Sigmoid colon (tissue), 7 donors: Measurements from ENCODE around the gene KIAA0513. TPM values are rescaled to one million over a fixed set of nuclear protein-coding genes. Genes with fewer than 3 reads are reported as not detected.

Source experiments
- DNase-seq: peaks from one replicate; pipeline ENCODE4 v3.0.0-alpha.2; 2019
- H3K27ac ChIP-seq, 4 donors: fragments of 200-600 bp; sonication (generic); one replicate each; pipeline ENCODE4 v1.5.1; 2016 to 2019; ENCODE audit warnings: mild to moderate bottlenecking in 1 of 4
- H3K27me3 ChIP-seq, 3 donors: fragments of 200-600 bp; sonication (generic); one replicate each; pipeline ENCODE4 v1.5.1; 2019; ENCODE audit warnings: mild to moderate bottlenecking in 1 of 3
- H3K36me3 ChIP-seq, 4 donors: fragments of 200-600 bp; sonication (generic); one replicate each; pipeline ENCODE4 v1.5.1; 2016 to 2019
- H3K4me1 ChIP-seq, 4 donors: fragments of 200-600 bp; sonication (generic); one replicate each; pipeline ENCODE4 v1.5.1; 2017 to 2019
- H3K4me3 ChIP-seq, 4 donors: fragments of 200-600 bp; sonication (generic); one replicate each; pipeline ENCODE4 v1.5.1; 2017 to 2019; ENCODE audit warnings: mild to moderate bottlenecking in 2 of 4, moderate library complexity in 1 of 4
- H3K9me3 ChIP-seq, 4 donors: fragments of 200-600 bp in 3 of 4; sonication (generic) in 3 of 4; one replicate each; pipeline versions ENCODE4 v1.5.1 to v1.6.1; 2013 to 2019
- EP300 ChIP-seq, 4 donors: sonication (generic); formaldehyde crosslinking; IDR thresholded peaks; one replicate each; pipeline ENCODE4 v1.6.1; 2017; ENCODE audit warnings: antibody characterized with exemption in 4 of 4
- POLR2A ChIP-seq, 2 donors: fragments of 450-650 bp; IDR thresholded peaks; one replicate each; pipeline ENCODE4 v1.6.1; 2016; ENCODE audit warnings: antibody characterized with exemption in 2 of 2, mild to moderate bottlenecking in 2 of 2, moderate library complexity in 2 of 2
- POLR2AphosphoS5 ChIP-seq, 4 donors: sonication (generic); formaldehyde crosslinking; IDR thresholded peaks; one replicate each; pipeline ENCODE4 v1.6.1; 2017; ENCODE audit warnings: antibody characterized with exemption in 4 of 4
- WGBS, 2 donors: extraction: QIAGEN DNeasy Blood & Tissue Kit; methylation state at CpG; one replicate each; pipeline ENCODE4 v1.1.7; 2013; 5-methylcytosine and 5-hydroxymethylcytosine counted together
- intact Hi-C: fragments of 100-400 bp; cut with DNase I; formaldehyde crosslinking; loops from one replicate; pipeline ENCODE4 v1.15.1; 2023
- polyA plus RNA-seq, 3 donors: library from polyadenylated mRNA; stranded (reverse); fragments of 200-250 nt; gene quantifications; one replicate each; pipeline ENCODE4 v1.2.3, GENCODE V29; 2013
- total RNA-seq, 4 donors: library from RNA; depleted of rRNA; stranded (reverse); fragments of >200 nt; gene quantifications; one replicate each; pipeline ENCODE4 v1.1.0, GENCODE V29; 2016
- TF ChIP-seq, protein P1 (sequence below), 4 experiments: fragments of 450-650 bp in 3 of 4; fragments of 200-600 bp in 1 of 4; IDR thresholded peaks; one replicate each; pipeline ENCODE4 v1.5.1; 2016 to 2019; ENCODE audit warnings: antibody characterized with exemption in 4 of 4, mild to moderate bottlenecking in 3 of 4, moderate library complexity in 2 of 4
- donor health status: healthy with polysubstance abuse.
- donor health status: Bipolar disorder and iron deficiency.
- donor health status: healthy.

The KIAA0513 gene
- total and polyA plus RNA-seq, 7 donors: 8.4 to 40.2 (median 18.6) TPM

DNA sequence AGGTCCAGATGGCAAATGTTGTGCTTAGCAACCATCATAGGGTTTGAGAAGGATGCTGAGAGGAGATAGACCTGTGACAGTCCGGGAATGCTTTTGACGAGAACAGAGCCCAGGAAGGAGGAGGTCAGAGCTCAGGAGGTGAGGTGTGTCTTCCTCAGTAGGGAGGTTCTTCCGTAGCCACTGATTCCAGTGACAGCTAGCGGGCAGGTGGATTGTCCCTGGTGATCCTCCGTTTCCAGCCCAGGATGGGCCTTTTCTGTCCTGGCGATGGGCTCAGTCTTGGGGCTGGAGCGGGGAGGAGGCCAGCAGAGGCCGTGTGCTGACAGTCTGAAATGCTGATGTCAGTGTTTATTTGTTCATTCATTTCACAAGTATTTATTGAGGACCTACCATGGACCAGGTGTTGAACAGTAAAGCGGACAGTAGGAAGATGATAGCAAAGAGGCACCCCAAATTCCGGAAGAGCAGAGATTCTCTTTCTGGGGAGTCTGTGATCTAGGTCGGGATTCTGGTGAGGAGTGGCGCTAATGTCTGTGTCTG lies 38.8 kb downstream of the KIAA0513 start:
- Histone ChIP-seq H3K4me1 (peaks cover 0 to 7% (median 0%) of the 10 kb centered on the region in 4 donors), H3K36me3 (peaks cover 0 to 47% (median 28%) of the 10 kb centered on the region in 4 donors), H3K27me3 (no peaks in the 10 kb centered on the region), H3K4me3 (no peak overlapping the region), H3K27ac (no peak overlapping the region), H3K9me3 (no peaks in the 10 kb centered on the region)
- TF ChIP-seq, protein P1, sequence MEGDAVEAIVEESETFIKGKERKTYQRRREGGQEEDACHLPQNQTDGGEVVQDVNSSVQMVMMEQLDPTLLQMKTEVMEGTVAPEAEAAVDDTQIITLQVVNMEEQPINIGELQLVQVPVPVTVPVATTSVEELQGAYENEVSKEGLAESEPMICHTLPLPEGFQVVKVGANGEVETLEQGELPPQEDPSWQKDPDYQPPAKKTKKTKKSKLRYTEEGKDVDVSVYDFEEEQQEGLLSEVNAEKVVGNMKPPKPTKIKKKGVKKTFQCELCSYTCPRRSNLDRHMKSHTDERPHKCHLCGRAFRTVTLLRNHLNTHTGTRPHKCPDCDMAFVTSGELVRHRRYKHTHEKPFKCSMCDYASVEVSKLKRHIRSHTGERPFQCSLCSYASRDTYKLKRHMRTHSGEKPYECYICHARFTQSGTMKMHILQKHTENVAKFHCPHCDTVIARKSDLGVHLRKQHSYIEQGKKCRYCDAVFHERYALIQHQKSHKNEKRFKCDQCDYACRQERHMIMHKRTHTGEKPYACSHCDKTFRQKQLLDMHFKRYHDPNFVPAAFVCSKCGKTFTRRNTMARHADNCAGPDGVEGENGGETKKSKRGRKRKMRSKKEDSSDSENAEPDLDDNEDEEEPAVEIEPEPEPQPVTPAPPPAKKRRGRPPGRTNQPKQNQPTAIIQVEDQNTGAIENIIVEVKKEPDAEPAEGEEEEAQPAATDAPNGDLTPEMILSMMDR (IDR thresholded peaks at IDR 0.05): no peak
- TF ChIP-seq POLR2AphosphoS5 (IDR thresholded peaks at IDR 0.05) (no peak), POLR2A (IDR thresholded peaks at IDR 0.05) (no peak), EP300 (IDR thresholded peaks at IDR 0.05) (no peak)
- DNase-seq: no peak
- 89 to 92% methylated on average over 12 of the region's 12 CpGs for WGBS, 2 donors
- intact Hi-C loops: no loop called here

DNA sequence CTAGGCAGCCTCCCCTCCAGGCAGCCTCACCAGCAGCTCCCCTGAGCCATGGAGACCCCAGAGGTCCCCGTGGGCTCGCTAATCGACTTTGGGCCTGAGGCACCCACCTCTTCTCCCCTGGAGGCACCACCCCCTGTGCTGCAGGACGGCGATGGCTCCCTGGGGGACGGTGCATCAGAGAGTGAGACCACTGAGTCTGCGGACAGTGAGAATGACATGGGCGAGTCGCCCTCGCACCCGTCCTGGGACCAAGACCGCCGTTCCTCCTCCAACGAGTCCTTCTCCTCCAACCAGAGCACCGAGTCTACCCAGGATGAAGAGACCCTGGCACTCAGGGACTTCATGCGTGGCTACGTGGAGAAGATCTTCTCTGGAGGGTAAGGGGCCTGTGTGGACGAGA lies 39.4 kb downstream of the KIAA0513 start:
- no peaks in the 10 kb centered on the region for H3K27me3 ChIP-seq
- H3K4me3 ChIP-seq: no peak overlapping the region
- intact Hi-C loops: no loop called here
- no peak overlapping the region for H3K27ac ChIP-seq
- DNase-seq: no peak
- no peaks in the 10 kb centered on the region for H3K9me3 ChIP-seq
- 96% methylated on average over 18 of the region's 18 CpGs for whole genome bisulfite sequencing, 2 donors
- peaks cover 0 to 52% (median 29%) of the 10 kb centered on the region in 4 donors for H3K36me3 ChIP-seq
- TF ChIP-seq EP300 (IDR thresholded peaks at IDR 0.05): no peak
- no peak for TF ChIP-seq POLR2AphosphoS5 (IDR thresholded peaks at IDR 0.05)
- TF ChIP-seq, protein P1 (IDR thresholded peaks at IDR 0.05): no peak
- no peak for TF ChIP-seq POLR2A (IDR thresholded peaks at IDR 0.05)
- H3K4me1 ChIP-seq: peaks cover 0 to 6% (median 0%) of the 10 kb centered on the region in 4 donors

DNA sequence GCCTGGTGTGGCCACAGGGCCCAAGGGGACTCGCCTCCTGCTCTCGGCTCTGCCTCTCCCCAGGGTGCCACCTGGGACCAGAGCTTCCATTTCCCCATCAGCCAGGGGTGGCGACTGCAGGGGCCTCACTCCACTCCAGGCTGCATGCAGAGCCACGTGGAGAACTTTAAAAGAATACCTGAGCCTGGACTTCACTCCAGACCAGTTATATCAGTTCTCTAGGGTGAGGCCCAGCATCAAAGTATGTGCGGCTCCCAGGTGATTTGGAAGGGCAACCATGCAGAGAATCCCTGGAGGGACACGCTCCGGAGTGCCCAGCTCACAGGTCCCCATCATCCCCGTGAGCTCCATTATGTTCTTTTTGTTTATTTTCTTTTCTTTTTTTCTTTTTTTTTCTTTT lies 39.8 kb downstream of the KIAA0513 start:
- TF ChIP-seq EP300 (IDR thresholded peaks at IDR 0.05) (no peak), POLR2A (IDR thresholded peaks at IDR 0.05) (no peak), POLR2AphosphoS5 (IDR thresholded peaks at IDR 0.05) (no peak)
- TF ChIP-seq, protein P1 (IDR thresholded peaks at IDR 0.05): no peak

DNA sequence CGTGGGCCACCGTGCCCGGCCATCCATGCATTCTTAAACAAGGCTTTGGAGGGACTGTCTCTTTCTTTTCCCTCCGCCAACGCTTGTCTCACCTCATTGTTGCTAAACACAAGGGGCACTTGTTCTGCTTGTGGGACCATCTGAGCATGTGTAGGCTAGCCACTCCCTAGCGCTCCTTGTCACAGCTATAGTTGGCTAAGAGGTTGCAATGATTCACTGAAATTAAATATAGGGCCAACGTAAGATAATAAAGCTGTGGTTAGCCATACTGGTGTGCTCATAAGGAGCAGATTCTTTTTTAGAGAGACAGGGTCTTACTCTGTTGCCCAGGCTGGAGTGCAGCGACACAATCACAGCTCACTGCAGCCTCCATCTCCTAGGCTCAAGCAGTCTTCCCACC lies 41.2 kb downstream of the KIAA0513 start:
- Histone ChIP-seq H3K27ac (no peak overlapping the region), H3K9me3 (no peaks in the 10 kb centered on the region), H3K36me3 (peaks cover 0 to 69% (median 37%) of the 10 kb centered on the region in 4 donors), H3K4me1 (no peaks in the 10 kb centered on the region), H3K27me3 (no peaks in the 10 kb centered on the region), H3K4me3 (no peak overlapping the region)
- WGBS, 2 donors: 93% methylated on average over 8 of the region's 8 CpGs
- TF ChIP-seq, protein P1 (IDR thresholded peaks at IDR 0.05): no peak
- TF ChIP-seq POLR2A (IDR thresholded peaks at IDR 0.05) (no peak), POLR2AphosphoS5 (IDR thresholded peaks at IDR 0.05) (no peak), EP300 (IDR thresholded peaks at IDR 0.05) (no peak)
- intact Hi-C loops: no loop called here
- DNase-seq: no peak

More for the DNA sequence above, 39.8 kb downstream of the KIAA0513 start:
- no peak overlapping the region for H3K4me3 ChIP-seq
- H3K4me1 ChIP-seq: peaks cover 0 to 2% (median 0%) of the 10 kb centered on the region in 4 donors
- no peak for DNase-seq
- H3K9me3 ChIP-seq: no peaks in the 10 kb centered on the region
- peaks cover 0 to 56% (median 29%) of the 10 kb centered on the region in 4 donors for H3K36me3 ChIP-seq
- intact Hi-C loops: no loop called here
- WGBS, 2 donors: 92% methylated on average over 8 of the region's 8 CpGs
- H3K27me3 ChIP-seq: no peaks in the 10 kb centered on the region
- H3K27ac ChIP-seq: no peak overlapping the region

DNA sequence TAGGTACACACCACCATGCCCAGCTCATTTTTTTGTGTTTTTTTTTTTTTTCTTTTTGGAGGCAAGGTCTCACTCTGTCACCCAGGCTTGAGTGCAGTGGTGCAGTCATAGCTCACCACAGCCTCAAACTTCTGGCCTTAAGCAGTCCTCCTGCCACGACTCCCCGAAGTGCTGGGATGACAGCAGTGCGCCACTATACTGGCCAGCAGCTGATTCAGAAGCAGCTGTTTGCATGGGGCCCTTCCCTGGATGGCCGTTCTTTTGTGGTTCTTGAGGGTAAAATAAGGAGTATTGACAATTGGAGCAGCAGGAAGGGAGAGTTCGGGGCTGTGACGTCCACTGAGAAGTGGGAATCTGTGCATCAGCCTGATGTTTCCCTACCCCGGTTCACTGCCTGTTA lies 41.6 kb downstream of the KIAA0513 start:
- peaks cover 0 to 74% (median 38%) of the 10 kb centered on the region in 4 donors for H3K36me3 ChIP-seq
- H3K9me3 ChIP-seq: no peaks in the 10 kb centered on the region
- intact Hi-C loops: no loop called here
- WGBS, 2 donors: 93% methylated on average over 7 of the region's 7 CpGs
- DNase-seq: no peak
- H3K4me3 ChIP-seq: no peak overlapping the region
- H3K27ac ChIP-seq: no peak overlapping the region
- TF ChIP-seq EP300 (IDR thresholded peaks at IDR 0.05): no peak
- TF ChIP-seq, protein P1 (IDR thresholded peaks at IDR 0.05): no peak
- no peak for TF ChIP-seq POLR2A (IDR thresholded peaks at IDR 0.05)
- no peak for TF ChIP-seq POLR2AphosphoS5 (IDR thresholded peaks at IDR 0.05)
- H3K4me1 ChIP-seq: no peaks in the 10 kb centered on the region
- H3K27me3 ChIP-seq: no peaks in the 10 kb centered on the region
